H1 (cell line): Measurements from ENCODE around the gene KLF13.

Experiments used
- CHD2 ChIP-seq: IDR thresholded peaks from 2 replicates; pipeline ENCODE4 v1.6.1; 2012; ENCODE audit warnings: low read length, improper control_type of control experiment
- EP300 ChIP-seq, 2 experiments: IDR thresholded peaks; 1 replicate in 1 of 2; 2 replicates in 1 of 2; pipeline ENCODE4 v1.6.1; 2011 to 2012; ENCODE audit warnings: low read depth in 2 of 2, low read length in 2 of 2, mild to moderate bottlenecking in 2 of 2, borderline replicate concordance in 1 of 2, inconsistent platforms in 1 of 2, moderate library complexity in 1 of 2
- MAFK ChIP-seq: IDR thresholded peaks from 2 replicates; pipeline ENCODE4 v1.6.1; 2012; ENCODE audit warnings: low read depth, mild to moderate bottlenecking, improper control_type of control experiment, low read length
- POLR2A ChIP-seq, 2 experiments: IDR thresholded peaks; 1 replicate in 1 of 2; 2 replicates in 1 of 2; pipeline ENCODE4 v1.6.1; 2011; ENCODE audit warnings: low read depth in 2 of 2, low read length in 2 of 2, mild to moderate bottlenecking in 2 of 2; ENCODE audit errors: control extremely low read depth in 1 of 2
- POLR2AphosphoS5 ChIP-seq: IDR thresholded peaks from 2 replicates; pipeline ENCODE4 v1.6.1; 2011; ENCODE audit warnings: low read depth, low read length
- TAF1 ChIP-seq: IDR thresholded peaks from 2 replicates; pipeline ENCODE4 v1.6.1; 2011; ENCODE audit warnings: mild to moderate bottlenecking, low read depth, low read length
- ZNF274 ChIP-seq: IDR thresholded peaks from 2 replicates; pipeline ENCODE4 v1.7.0; 2012; ENCODE audit warnings: low read length, borderline replicate concordance; ENCODE audit errors: extremely low read depth
- TF ChIP-seq, protein P1 (sequence below), 3 experiments: IDR thresholded peaks; 1 replicate in 2 of 3; 2 replicates in 1 of 3; pipeline versions ENCODE4 v1.5.1 to v1.6.1; 2011; ENCODE audit warnings: low read length in 3 of 3, mild to moderate bottlenecking in 3 of 3, inconsistent platforms in 2 of 3, low read depth in 1 of 3, moderate library complexity in 1 of 3; ENCODE audit not compliant: insufficient read depth in 1 of 3; ENCODE audit errors: control extremely low read depth in 1 of 3

DNA sequence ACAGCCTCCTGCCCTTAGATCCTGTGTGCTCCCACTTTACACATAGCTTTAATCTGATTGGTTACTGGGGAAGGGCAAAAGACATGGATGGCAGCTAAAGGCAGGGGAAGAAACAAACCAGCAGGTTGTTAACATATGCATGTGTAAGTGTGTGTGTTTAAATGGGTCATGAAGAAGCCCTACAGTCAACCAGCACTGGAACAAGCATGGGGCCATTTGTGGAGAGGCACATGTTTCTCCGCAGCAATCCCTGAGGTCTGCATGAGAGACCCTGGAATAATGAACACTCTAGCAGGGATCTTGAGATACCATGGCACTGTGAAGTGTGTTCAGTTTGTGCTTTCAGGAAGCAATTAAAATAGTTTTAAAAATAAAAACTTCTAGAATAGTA, 6.0 kb downstream of the KLF13 start:
- TF ChIP-seq POLR2AphosphoS5 (no peak), CHD2 (no peak), POLR2A (IDR thresholded peaks at IDR 0.05; ENCODE audit: control extremely low read depth in 1 of 2, low read depth in 2 of 2, low read length in 2 of 2) (no peak), TAF1 (no peak), ZNF274 (no peak), MAFK (no peak), EP300 (IDR thresholded peaks at IDR 0.05; ENCODE audit: borderline replicate concordance in 1 of 2, low read depth in 2 of 2, low read length in 2 of 2) (no peak)
- TF ChIP-seq, protein P1, sequence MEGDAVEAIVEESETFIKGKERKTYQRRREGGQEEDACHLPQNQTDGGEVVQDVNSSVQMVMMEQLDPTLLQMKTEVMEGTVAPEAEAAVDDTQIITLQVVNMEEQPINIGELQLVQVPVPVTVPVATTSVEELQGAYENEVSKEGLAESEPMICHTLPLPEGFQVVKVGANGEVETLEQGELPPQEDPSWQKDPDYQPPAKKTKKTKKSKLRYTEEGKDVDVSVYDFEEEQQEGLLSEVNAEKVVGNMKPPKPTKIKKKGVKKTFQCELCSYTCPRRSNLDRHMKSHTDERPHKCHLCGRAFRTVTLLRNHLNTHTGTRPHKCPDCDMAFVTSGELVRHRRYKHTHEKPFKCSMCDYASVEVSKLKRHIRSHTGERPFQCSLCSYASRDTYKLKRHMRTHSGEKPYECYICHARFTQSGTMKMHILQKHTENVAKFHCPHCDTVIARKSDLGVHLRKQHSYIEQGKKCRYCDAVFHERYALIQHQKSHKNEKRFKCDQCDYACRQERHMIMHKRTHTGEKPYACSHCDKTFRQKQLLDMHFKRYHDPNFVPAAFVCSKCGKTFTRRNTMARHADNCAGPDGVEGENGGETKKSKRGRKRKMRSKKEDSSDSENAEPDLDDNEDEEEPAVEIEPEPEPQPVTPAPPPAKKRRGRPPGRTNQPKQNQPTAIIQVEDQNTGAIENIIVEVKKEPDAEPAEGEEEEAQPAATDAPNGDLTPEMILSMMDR (IDR thresholded peaks at IDR 0.05; ENCODE audit: control extremely low read depth in 1 of 3, insufficient read depth in 1 of 3, low read depth in 1 of 3, low read length in 3 of 3) = no peak
